ENCODE results near the gene MMP20.

The MMP20 gene

DNA sequence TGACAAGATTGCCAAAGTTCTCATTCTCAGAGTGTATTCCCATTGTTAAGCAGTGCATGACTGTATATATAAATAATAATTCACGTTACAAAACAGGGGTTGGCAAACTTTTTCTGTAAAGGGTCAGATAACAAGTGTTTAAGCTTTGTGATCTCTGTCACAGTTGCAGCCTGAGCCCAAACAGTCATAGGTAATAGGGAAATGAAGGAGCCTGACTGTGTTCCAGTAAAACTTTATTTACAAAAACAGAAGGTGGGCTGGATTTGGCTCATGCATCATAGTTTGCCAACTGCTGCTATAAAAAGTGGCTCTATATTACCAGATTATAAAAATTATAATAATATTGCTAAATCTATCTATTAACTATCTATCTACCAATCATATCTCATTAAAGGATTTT lies 98.1 kb downstream of the MMP20 start:
- no peak overlapping the region; the same call in 1 of the 2 replicates for H3K27ac ChIP-seq

More for the DNA sequence above, 98.1 kb downstream of the MMP20 start:
- TF ChIP-seq, protein P1, sequence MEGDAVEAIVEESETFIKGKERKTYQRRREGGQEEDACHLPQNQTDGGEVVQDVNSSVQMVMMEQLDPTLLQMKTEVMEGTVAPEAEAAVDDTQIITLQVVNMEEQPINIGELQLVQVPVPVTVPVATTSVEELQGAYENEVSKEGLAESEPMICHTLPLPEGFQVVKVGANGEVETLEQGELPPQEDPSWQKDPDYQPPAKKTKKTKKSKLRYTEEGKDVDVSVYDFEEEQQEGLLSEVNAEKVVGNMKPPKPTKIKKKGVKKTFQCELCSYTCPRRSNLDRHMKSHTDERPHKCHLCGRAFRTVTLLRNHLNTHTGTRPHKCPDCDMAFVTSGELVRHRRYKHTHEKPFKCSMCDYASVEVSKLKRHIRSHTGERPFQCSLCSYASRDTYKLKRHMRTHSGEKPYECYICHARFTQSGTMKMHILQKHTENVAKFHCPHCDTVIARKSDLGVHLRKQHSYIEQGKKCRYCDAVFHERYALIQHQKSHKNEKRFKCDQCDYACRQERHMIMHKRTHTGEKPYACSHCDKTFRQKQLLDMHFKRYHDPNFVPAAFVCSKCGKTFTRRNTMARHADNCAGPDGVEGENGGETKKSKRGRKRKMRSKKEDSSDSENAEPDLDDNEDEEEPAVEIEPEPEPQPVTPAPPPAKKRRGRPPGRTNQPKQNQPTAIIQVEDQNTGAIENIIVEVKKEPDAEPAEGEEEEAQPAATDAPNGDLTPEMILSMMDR (conservative IDR thresholded peaks at IDR 0.05): no peak

All from VCaP (cell line).